Activated CD4-positive, alpha-beta T cell treated with anti-CD3 and anti-CD28 coated beads for 24 hours (primary cell): Measurements from ENCODE around the gene RPL21.
"Not testable (repeated sequence)": the region's sequence is repeated elsewhere in the genome, so short reads cannot be mapped to it uniquely, and the experiment has no call there.

ENCODE experiments used
- DNase-seq, 2 donors: peaks; one replicate each; pipeline ENCODE4 v3.0.0-alpha.2; 2020; ENCODE audit warnings: low read depth in 2 of 2

Gene RPL21

GRCh38 chr13:27251166-27252091 lies at the start of gene RPL21:
Gene RPL21 (plus strand): TSS chr13:27251558. CDS start chr13:27253777, 2,219 bp downstream.
- DNase-seq: peak; percentile 83 to 88

GRCh38 chr13:27201661-27202060 lies 49.7 kb upstream of the RPL21 start:
- DNase-seq: no peak

GRCh38 chr13:27203186-27203585 lies 48.2 kb upstream of the RPL21 start:
- no peak for DNase-seq

- DNase-seq: no peak
Observed at GRCh38 chr13:27203854-27204253, 47.5 kb upstream of the RPL21 start.

- DNase-seq: no peak
Observed at GRCh38 chr13:27208514-27208913, 42.8 kb upstream of the RPL21 start.

- DNase-seq: no peak
Observed at GRCh38 chr13:27211271-27211670, 40.1 kb upstream of the RPL21 start.

GRCh38 chr13:27211771-27212364 lies 39.5 kb upstream of the RPL21 start:
- no peak for DNase-seq

- DNase-seq: not testable (repeated sequence)
Observed at GRCh38 chr13:27213386-27213785, 38.0 kb upstream of the RPL21 start.

- DNase-seq: not testable (repeated sequence)
Observed at GRCh38 chr13:27217791-27218190, 33.6 kb upstream of the RPL21 start.

- DNase-seq: not testable (repeated sequence)
Observed at GRCh38 chr13:27218861-27219260, 32.5 kb upstream of the RPL21 start.

- no peak for DNase-seq
Observed at GRCh38 chr13:27219611-27220010, 31.7 kb upstream of the RPL21 start.

GRCh38 chr13:27222100-27222499 lies 29.3 kb upstream of the RPL21 start:
- not testable (repeated sequence) for DNase-seq

- no peak for DNase-seq
Observed at GRCh38 chr13:27226991-27227390, 24.4 kb upstream of the RPL21 start.

GRCh38 chr13:27228131-27228530 lies 23.2 kb upstream of the RPL21 start:
- DNase-seq: no peak

GRCh38 chr13:27229642-27230041 lies 21.7 kb upstream of the RPL21 start:
- no peak for DNase-seq

GRCh38 chr13:27233964-27234363 lies 17.4 kb upstream of the RPL21 start:
- no peak for DNase-seq

- no peak for DNase-seq
Observed at GRCh38 chr13:27236478-27236877, 14.9 kb upstream of the RPL21 start.

GRCh38 chr13:27242702-27243101 lies 8.7 kb upstream of the RPL21 start:
- DNase-seq: no peak

- DNase-seq: no peak
Observed at GRCh38 chr13:27245610-27246009, 5.7 kb upstream of the RPL21 start.

- no peak for DNase-seq
Observed at GRCh38 chr13:27250833-27251165, 559 bp upstream of the RPL21 start.

GRCh38 chr13:27252467-27252866 lies 1.1 kb downstream of the RPL21 start:
- DNase-seq: no peak

GRCh38 chr13:27257233-27257568 lies 5.8 kb downstream of the RPL21 start:
- no peak for DNase-seq

- DNase-seq: no peak
Observed at GRCh38 chr13:27257648-27258253, 6.4 kb downstream of the RPL21 start.
